ENCODE results near the gene TM2D3. TPM values are rescaled to one million over a fixed set of nuclear protein-coding genes. Genes with fewer than 3 reads are reported as not detected.

The TM2D3 gene
- total and polyA plus RNA-seq, 2 donors (not counting 3 experiments of a cell fraction or from before 2014, with no cell fraction given): 34.3 to 51.5 TPM

- FAIRE-seq (no peak), DNase-seq (ENCODE audit: low read depth, low spot score) (no peak)
- no peaks in the 10 kb centered on the region for H3K79me2 ChIP-seq (ENCODE audit: control insufficient read depth, insufficient read depth, low read length)
- H3K4me3 ChIP-seq (replicated peaks in 1 of 3; ENCODE audit: insufficient read depth in 1 of 3, low read depth in 1 of 3, low read length in 3 of 3): no peak overlapping the region
- no peaks in the 10 kb centered on the region for H3K9me1 ChIP-seq (replicated peaks; ENCODE audit: control insufficient read depth, extremely low read depth, insufficient read depth, low read length)
- no peak overlapping the region for H3K9ac ChIP-seq (replicated peaks; ENCODE audit: extremely low read depth, insufficient read depth, low read length)
- ChIA-PET CTCF (no interaction called here), POLR2A (no interaction called here)
- no peaks in the 10 kb centered on the region for H4K20me1 ChIP-seq (replicated peaks; ENCODE audit: control insufficient read depth, extremely low read depth, insufficient read depth, low read length)
- no peak overlapping the region for H2AFZ ChIP-seq (ENCODE audit: low read depth, low read length)
- no peak overlapping the region for H3K27ac ChIP-seq (ENCODE audit: insufficient read depth, low read depth, low read length)
- H3K36me3 ChIP-seq (ENCODE audit: control insufficient read depth in 2 of 2, extremely low read depth in 1 of 2, insufficient read depth in 2 of 2, low read length in 2 of 2): no peaks in the 10 kb centered on the region
- H3K4me1 ChIP-seq (ENCODE audit: control insufficient read depth, extremely low read depth, insufficient read depth, low read length): no peaks in the 10 kb centered on the region
- H3K4me2 ChIP-seq (ENCODE audit: insufficient read depth, low read length): no peak overlapping the region
- dilution Hi-C loops (cut with MboI; ENCODE audit: extremely low pct_ligation_motif_present, low sequenced_read_pairs): no loop called here
- TF ChIP-seq MAX (IDR thresholded peaks at IDR 0.05; ENCODE audit: insufficient read depth, insufficient read length): no peak
- TF ChIP-seq FOS (IDR thresholded peaks at IDR 0.05; ENCODE audit: borderline replicate concordance, insufficient read depth, low read length): no peak
- TF ChIP-seq JUN (IDR thresholded peaks at IDR 0.05; ENCODE audit: borderline replicate concordance, insufficient read depth, insufficient read length, low read depth): no peak
- no peak for TF ChIP-seq EZH2 (IDR thresholded peaks at IDR 0.05; ENCODE audit: borderline replicate concordance, low read depth, low read length, severe bottlenecking)
- no peak for TF ChIP-seq POLR2A (IDR thresholded peaks at IDR 0.05; ENCODE audit: low read depth, low read length)
- intact Hi-C loops (cut with micrococcal nuclease): no loop called here
- H3K9me3 ChIP-seq (replicated peaks; ENCODE audit: control insufficient read depth, insufficient read depth, low read length): no peaks in the 10 kb centered on the region
- H3K27me3 ChIP-seq (ENCODE audit: control insufficient read depth in 2 of 2, insufficient read depth in 2 of 2, low read length in 2 of 2): no peaks in the 10 kb centered on the region
- BruUV-seq (replicated peaks): no TSS peak
These were observed 55.5 kb downstream of the TM2D3 start for GRCh38 chr15:101596633-101597032.

Small RNAs within 50 kb of the gene (small RNA-seq; reads per million reads assigned to genes)
- not detected for gene RNU6-807P (ENCODE audit: insufficient read depth, insufficient read length, low read depth, low replicate concordance)

Other genes starting within 250 kb of the TM2D3 start
- 0.69 and 0.72 TPM in 2 replicates for gene PCSK6, start 162.7 kb downstream of the TM2D3 start, total RNA-seq
- gene PCSK6, start 162.7 kb downstream of the TM2D3 start, polyA plus RNA-seq: 0.18 and 0.33 TPM in 2 replicates
- 7.7 and 8.2 TPM in 2 replicates for gene TARS3, start 72.1 kb upstream of the TM2D3 start, total RNA-seq
- 0.91 and 0.94 TPM in 2 replicates for gene TARS3, start 72.1 kb upstream of the TM2D3 start, polyA plus RNA-seq
- not detected in 2 replicates for gene OR4F6, start 151.1 kb upstream of the TM2D3 start, total RNA-seq
- gene OR4F6, start 151.1 kb upstream of the TM2D3 start, polyA plus RNA-seq: not detected in 2 replicates
- not detected in 2 replicates for gene OR4F15, start 159.8 kb upstream of the TM2D3 start, total RNA-seq
- gene OR4F15, start 159.8 kb upstream of the TM2D3 start, polyA plus RNA-seq: not detected in 2 replicates